Ramos (cell line): Measurements from ENCODE around the gene PHYKPL.

Source experiments
- in situ Hi-C: fragments of 300-500 bp; cut with MboI; formaldehyde crosslinking; loops from one replicate; pipeline ENCODE4 v1.14.3; 2022; ENCODE audit warnings: low sequenced_read_pairs; ENCODE audit not compliant: unreplicated experiment

PHYKPL gene

DNA sequence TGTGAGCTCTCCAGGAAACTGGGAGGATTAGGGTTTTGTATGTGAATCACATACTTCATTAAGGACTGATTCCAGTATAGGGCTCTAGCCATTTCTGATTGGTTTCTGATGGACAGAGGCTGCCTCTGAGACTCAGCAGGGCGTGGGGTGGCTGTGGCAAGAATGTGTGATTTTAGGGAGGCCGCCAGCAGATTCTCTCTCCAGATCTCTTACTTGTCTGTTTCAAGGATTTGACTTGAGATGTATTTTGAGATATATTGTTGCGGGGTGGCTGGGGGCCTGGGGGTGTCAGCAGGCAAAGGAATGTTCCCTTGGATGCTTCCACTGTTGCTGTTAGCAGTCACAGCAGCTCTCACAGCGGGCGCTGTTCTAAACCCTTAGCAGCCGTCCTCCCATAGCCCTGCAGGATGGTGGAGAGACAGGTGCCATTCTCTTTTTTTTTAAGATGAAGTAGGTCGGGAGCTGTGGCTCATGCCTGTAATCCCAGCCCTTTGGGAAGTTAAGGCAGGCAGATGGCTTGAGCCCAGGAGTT, 36.3 kb downstream of the PHYKPL start:
- in situ Hi-C loops, result no loop called here

GRCh38 chr5:178194026-178194425, 38.6 kb downstream of the PHYKPL start:
- in situ Hi-C loops, result no loop called here

DNA sequence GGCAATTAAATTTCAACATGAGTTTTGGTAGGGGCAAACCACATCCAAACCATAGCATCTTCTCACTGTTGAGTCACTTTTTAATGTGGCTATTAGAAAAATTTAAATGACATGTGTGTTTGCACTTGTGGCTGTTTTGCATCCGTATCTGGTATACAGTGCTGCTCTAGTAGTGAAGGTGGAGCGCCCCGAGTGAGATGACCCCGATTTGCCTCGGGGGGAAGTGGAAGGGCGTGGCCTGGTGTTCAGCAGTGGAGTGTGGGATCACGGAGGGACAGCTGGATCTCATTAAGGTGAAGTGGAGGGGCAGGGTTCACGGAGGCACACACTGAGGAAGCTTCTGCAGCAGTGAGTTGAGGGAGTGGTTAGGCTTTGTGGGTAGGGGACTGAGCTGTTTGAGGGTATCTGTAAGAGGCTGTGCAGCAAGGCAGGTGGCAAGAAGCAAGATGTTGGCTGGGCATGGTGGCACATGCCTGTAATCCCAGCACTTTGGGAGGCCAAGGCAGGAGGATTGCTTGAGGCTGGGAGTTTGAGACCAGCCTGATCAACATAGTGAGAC, 39.3 kb downstream of the PHYKPL start:
- in situ Hi-C loops, result no loop called here

- in situ Hi-C loops, result no loop called here
Observed at GRCh38 chr5:178192787-178193186, 39.8 kb downstream of the PHYKPL start.

GRCh38 chr5:178192244-178192643, 40.4 kb downstream of the PHYKPL start:
- in situ Hi-C loops, result no loop called here

- in situ Hi-C loops, result no loop called here
Observed at GRCh38 chr5:178191661-178192060, 40.9 kb downstream of the PHYKPL start.

GRCh38 chr5:178189433-178189832, 43.2 kb downstream of the PHYKPL start:
- in situ Hi-C loops, result no loop called here

GRCh38 chr5:178187014-178187413, 45.6 kb downstream of the PHYKPL start, which contains the start of gene GMCL2:
Gene GMCL2, minus strand, starts transcription at chr5:178187371. Its CDS starts 72 bp downstream, at chr5:178187299.
- in situ Hi-C loops, result no loop called here

DNA sequence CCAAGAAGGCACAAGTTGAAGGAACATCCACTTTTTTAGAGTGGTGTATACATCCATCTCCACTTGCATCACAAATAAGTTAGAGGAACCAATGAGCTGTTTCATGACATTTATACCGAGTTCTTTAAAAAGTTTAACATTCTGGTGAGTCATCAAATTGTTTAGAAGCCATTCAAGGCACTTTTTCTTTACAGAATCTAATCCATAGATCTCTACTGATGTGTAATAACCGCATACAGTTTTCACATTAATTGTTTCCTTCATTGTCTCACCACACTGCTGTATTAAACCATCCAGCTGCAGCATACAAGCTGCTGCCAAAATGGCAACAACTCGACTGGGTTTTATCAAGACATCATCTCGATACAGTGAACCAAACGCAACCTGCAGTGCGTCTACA, 46.2 kb downstream of the PHYKPL start:
- in situ Hi-C loops, result no loop called here

DNA sequence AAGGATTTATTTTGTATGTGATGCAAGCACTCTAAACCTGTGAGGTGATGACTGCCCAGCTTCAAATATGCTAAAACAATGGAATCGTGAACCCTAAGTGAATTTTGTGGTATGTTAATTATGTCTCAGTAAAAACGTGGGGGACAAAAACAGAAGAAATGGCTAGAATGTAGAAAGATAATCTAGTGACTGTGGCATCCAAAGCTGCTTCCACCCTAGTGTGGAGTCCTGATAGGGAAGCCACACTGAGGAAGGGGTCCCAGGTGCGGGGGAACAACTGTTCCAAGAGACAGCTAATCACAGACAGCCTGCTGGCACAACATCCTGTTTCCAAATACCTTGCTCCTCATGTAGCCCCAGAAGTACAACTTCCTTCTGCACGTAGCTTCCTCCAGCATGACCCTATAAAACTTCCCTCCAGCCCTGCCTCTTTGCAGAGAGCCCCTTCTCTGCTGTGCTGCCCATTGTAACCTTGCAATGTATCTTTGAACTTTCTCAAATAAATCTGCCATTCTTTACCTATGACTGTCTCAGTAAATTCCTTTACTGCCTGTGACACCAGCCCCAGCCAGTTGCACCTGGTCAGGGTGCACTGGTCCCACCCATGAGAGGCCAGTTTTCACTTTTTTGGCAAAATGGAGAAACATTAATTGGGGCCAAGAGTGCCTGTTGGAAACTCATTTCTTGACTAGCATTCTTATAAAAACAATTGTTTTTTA, 50.3 kb downstream of the PHYKPL start:
- in situ Hi-C loops, result no loop called here

DNA sequence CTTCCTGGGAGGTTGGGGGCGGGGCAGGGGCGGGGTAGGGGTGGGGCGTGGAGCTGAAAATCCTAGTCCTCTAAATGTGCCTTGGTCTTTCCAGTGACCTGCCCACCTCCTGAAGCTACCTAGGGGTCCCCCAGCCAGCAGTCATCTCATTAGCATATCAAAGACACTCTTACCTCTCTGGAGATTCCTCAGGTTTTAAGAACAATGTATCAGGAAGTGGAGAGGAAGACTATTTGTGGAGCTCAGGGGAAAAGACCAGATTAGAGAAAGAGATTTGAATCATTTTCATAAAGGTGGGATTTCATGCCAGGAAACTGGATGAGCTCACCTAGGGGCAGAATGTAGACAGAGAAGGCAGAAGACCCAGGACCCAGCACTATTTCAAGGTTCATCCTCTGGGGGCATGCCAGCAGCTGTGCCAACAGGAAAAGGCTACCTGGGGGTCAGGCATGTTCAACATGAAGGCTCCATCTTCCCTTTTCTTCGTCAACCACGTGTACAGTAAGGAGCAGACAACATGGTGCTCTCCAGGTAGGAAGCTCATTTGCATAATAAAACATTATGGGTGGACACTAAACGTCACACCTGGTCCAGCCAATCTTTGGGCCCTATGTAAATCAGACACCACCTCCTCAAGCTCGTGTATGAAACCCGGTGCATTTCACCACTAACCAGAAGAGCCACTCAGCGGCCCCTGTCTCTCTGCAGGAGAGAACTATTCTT, 52.3 kb downstream of the PHYKPL start:
- in situ Hi-C loops, result no loop called here

DNA sequence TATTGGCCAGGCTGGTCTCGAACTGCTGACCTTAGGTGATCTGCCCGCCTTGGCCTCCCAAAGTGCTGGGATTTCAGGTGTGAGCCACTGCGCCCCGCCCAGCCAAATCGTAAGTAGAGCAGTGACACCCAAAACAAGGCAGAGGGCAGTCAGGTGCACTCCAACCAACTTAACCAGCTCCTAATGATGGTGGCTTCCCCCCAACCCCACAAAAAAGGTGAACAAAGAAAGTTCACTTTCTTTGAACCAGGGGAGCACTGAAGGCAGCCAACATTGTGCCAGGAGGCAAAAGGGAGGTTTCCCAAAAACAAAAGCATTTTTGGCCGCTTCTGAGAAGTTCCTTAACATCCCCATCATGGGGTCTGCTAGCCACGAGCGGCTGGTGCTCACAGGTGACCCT, 55.0 kb downstream of the PHYKPL start:
- in situ Hi-C loops, result no loop called here

- in situ Hi-C loops, result no loop called here
Observed at GRCh38 chr5:178176791-178177190, 55.8 kb downstream of the PHYKPL start.

GRCh38 chr5:178174456-178174855, 58.1 kb downstream of the PHYKPL start:
- in situ Hi-C loops, result no loop called here

DNA sequence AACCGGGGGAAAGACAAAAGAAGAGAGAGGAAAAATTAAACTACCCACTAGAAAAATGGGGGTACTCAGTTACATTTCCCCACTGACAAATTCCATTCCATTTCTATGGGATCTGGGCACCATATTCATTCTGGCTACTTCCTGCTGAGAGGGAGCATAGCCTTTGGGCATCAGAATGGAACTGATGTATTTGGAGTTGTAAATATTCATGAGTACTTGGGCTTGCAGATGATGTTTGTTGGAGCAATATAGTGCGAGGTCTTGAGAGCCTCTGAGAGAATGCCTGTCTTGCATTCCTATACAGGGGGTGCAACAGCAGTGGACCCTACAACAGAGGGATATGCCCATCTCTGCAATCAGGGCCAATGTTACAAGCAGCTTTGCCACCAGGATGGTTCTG, 62.1 kb downstream of the PHYKPL start:
- in situ Hi-C loops, result no loop called here

GRCh38 chr5:178165581-178165980, 67.0 kb downstream of the PHYKPL start:
- in situ Hi-C loops, result no loop called here

- in situ Hi-C loops, result no loop called here
Observed at GRCh38 chr5:178163772-178164735, 68.5 kb downstream of the PHYKPL start.

- in situ Hi-C loops, result no loop called here
Observed at GRCh38 chr5:178162481-178162880, 70.1 kb downstream of the PHYKPL start.

DNA sequence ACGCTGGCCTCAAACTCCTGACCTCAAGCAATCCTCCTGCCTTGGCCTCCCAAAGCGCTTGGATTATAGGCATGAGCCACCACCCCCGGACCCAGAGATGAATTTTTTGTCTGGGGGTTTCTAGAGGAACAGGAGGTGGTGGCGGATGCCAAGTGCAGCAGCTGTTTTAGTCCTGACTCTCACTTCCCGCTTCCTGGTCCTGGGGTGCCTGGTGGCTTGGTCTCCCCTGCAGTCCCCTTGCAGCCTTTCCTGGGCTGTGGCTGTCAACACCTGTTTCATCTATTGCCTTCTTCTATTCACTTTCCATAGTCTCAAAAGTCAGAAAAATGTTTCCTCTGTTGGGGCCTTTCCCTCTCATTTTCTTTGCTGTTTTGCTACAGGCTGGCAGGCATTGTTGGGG, 72.4 kb downstream of the PHYKPL start:
- in situ Hi-C loops, result no loop called here
